Activated T-helper 1 cell treated with anti-CD3 and anti-CD28 coated beads, Interleukin-12 subunit alpha, Interleukin-12 subunit beta, Interleukin-2, Interleukin-4 antibody, amounts not matched to agents 30 ng/mL and 10 ng/mL and 1 ng/mL, durations not matched to agents 14 hours and 24 hours and 36 hours (primary cell): Measurements from ENCODE around the gene EPHA7. TPM values are rescaled to one million over a fixed set of nuclear protein-coding genes. Genes with fewer than 3 reads are reported as not detected.

ENCODE experiments used
- DNase-seq: peaks from one replicate; pipeline ENCODE4 v3.0.0; 2021; ENCODE audit warnings: low spot score
- H3K27ac Mint-ChIP-seq: one replicate; pipeline ENCODE4 v1.8.0; 2021; ENCODE audit warnings: mild to moderate bottlenecking, mixed read lengths
- H3K27me3 Mint-ChIP-seq: one replicate; pipeline ENCODE4 v1.8.0; 2022; ENCODE audit warnings: mild to moderate bottlenecking, moderate library complexity, mixed read lengths; ENCODE audit not compliant: insufficient read depth
- H3K36me3 Mint-ChIP-seq: one replicate; pipeline ENCODE4 v1.8.0; 2021; ENCODE audit warnings: low read depth, mixed read lengths
- H3K4me1 Mint-ChIP-seq: one replicate; pipeline ENCODE4 v1.8.0; 2021; ENCODE audit warnings: low read depth, mixed read lengths
- H3K4me3 Mint-ChIP-seq: one replicate; pipeline ENCODE4 v1.8.0; 2021; ENCODE audit warnings: mild to moderate bottlenecking, moderate library complexity, mixed read lengths
- H3K9me3 Mint-ChIP-seq: one replicate; pipeline ENCODE4 v1.8.0; 2021; ENCODE audit warnings: mixed read lengths
- intact Hi-C: fragments of 100-400 bp; cut with micrococcal nuclease; formaldehyde crosslinking; loops from one replicate; pipeline ENCODE4 v1.15.1; 2024
- total RNA-seq: library from RNA; stranded (reverse); gene quantifications from 2 replicates; pipeline ENCODE4 v1.2.3, GENCODE V29; 2022

The EPHA7 gene
- total RNA-seq, 1 donor from 2014 or later = not detected

- Mint-ChIP-seq H3K9me3 (no peaks in the 10 kb centered on the region), H3K36me3 (no peaks in the 10 kb centered on the region), H3K4me1 (no peaks in the 10 kb centered on the region), H3K27me3 (no peaks in the 10 kb centered on the region), H3K27ac (no peak overlapping the region), H3K4me3 (no peak overlapping the region)
- DNase-seq = no peak
- intact Hi-C loops = no loop called here
These were observed 43.3 kb downstream of the EPHA7 start for GRCh38 chr6:93376026-93376540.

GRCh38 chr6:93373445-93373844 lies 45.9 kb downstream of the EPHA7 start:
- no peaks in the 10 kb centered on the region for H3K27me3 Mint-ChIP-seq
- H3K4me1 Mint-ChIP-seq = no peaks in the 10 kb centered on the region
- H3K36me3 Mint-ChIP-seq = no peaks in the 10 kb centered on the region
- intact Hi-C loops = loop anchor here (5.0 kb wide), 1 partner anchor 251 kb away; no protein-coding TSS in a partner anchor
- no peaks in the 10 kb centered on the region for H3K9me3 Mint-ChIP-seq
- no peak overlapping the region for H3K4me3 Mint-ChIP-seq
- no peak overlapping the region for H3K27ac Mint-ChIP-seq
- no peak for DNase-seq

- Mint-ChIP-seq H3K4me3 (no peak overlapping the region), H3K9me3 (no peaks in the 10 kb centered on the region), H3K36me3 (no peaks in the 10 kb centered on the region), H3K27me3 (no peaks in the 10 kb centered on the region), H3K4me1 (no peaks in the 10 kb centered on the region), H3K27ac (no peak overlapping the region)
- no peak for DNase-seq
- intact Hi-C loops = loop anchor here (5.0 kb wide), 1 partner anchor 249 kb away; no protein-coding TSS in a partner anchor
These were observed 47.6 kb downstream of the EPHA7 start for GRCh38 chr6:93371756-93372155.

GRCh38 chr6:93369586-93370134 lies 49.7 kb downstream of the EPHA7 start:
- H3K4me3 Mint-ChIP-seq = no peak overlapping the region
- DNase-seq = no peak
- no peak overlapping the region for H3K27ac Mint-ChIP-seq
- no peaks in the 10 kb centered on the region for H3K4me1 Mint-ChIP-seq
- intact Hi-C loops = loop anchor here (5.0 kb wide), 1 partner anchor 247 kb away; no protein-coding TSS in a partner anchor
- H3K27me3 Mint-ChIP-seq = no peaks in the 10 kb centered on the region
- no peaks in the 10 kb centered on the region for H3K9me3 Mint-ChIP-seq
- H3K36me3 Mint-ChIP-seq = no peaks in the 10 kb centered on the region

- no peak overlapping the region for H3K4me3 Mint-ChIP-seq
- no peak overlapping the region for H3K27ac Mint-ChIP-seq
- H3K27me3 Mint-ChIP-seq = no peaks in the 10 kb centered on the region
- H3K4me1 Mint-ChIP-seq = no peaks in the 10 kb centered on the region
- H3K9me3 Mint-ChIP-seq = no peaks in the 10 kb centered on the region
- intact Hi-C loops = no loop called here
- no peaks in the 10 kb centered on the region for H3K36me3 Mint-ChIP-seq
- no peak for DNase-seq
These were observed 52.9 kb downstream of the EPHA7 start for GRCh38 chr6:93366506-93366905.

- H3K4me3 Mint-ChIP-seq = no peak overlapping the region
- no peaks in the 10 kb centered on the region for H3K9me3 Mint-ChIP-seq
- H3K27ac Mint-ChIP-seq = no peak overlapping the region
- no peaks in the 10 kb centered on the region for H3K4me1 Mint-ChIP-seq
- no peaks in the 10 kb centered on the region for H3K36me3 Mint-ChIP-seq
- no peaks in the 10 kb centered on the region for H3K27me3 Mint-ChIP-seq
- intact Hi-C loops = no loop called here
- DNase-seq = no peak
These were observed 53.9 kb downstream of the EPHA7 start for GRCh38 chr6:93365445-93365844.

- Mint-ChIP-seq H3K4me1 (no peaks in the 10 kb centered on the region), H3K4me3 (no peak overlapping the region), H3K36me3 (no peaks in the 10 kb centered on the region), H3K9me3 (no peaks in the 10 kb centered on the region), H3K27me3 (no peaks in the 10 kb centered on the region), H3K27ac (no peak overlapping the region)
- no peak for DNase-seq
- intact Hi-C loops = no loop called here
These were observed 60.9 kb downstream of the EPHA7 start for GRCh38 chr6:93358435-93358834.

- no peak overlapping the region for H3K4me3 Mint-ChIP-seq
- H3K27ac Mint-ChIP-seq = no peak overlapping the region
- intact Hi-C loops = no loop called here
- H3K4me1 Mint-ChIP-seq = no peaks in the 10 kb centered on the region
- no peak for DNase-seq
- H3K9me3 Mint-ChIP-seq = no peaks in the 10 kb centered on the region
- H3K36me3 Mint-ChIP-seq = no peaks in the 10 kb centered on the region
- no peaks in the 10 kb centered on the region for H3K27me3 Mint-ChIP-seq
These were observed 66.8 kb downstream of the EPHA7 start for GRCh38 chr6:93352604-93353003.

GRCh38 chr6:93351222-93351621 lies 68.1 kb downstream of the EPHA7 start:
- no peak for DNase-seq
- intact Hi-C loops = no loop called here
- no peaks in the 10 kb centered on the region for H3K4me1 Mint-ChIP-seq
- H3K27ac Mint-ChIP-seq = no peak overlapping the region
- no peaks in the 10 kb centered on the region for H3K9me3 Mint-ChIP-seq
- H3K36me3 Mint-ChIP-seq = no peaks in the 10 kb centered on the region
- H3K4me3 Mint-ChIP-seq = no peak overlapping the region
- no peaks in the 10 kb centered on the region for H3K27me3 Mint-ChIP-seq

GRCh38 chr6:93350774-93351173 lies 68.6 kb downstream of the EPHA7 start:
- Mint-ChIP-seq H3K27ac (no peak overlapping the region), H3K27me3 (no peaks in the 10 kb centered on the region), H3K9me3 (no peaks in the 10 kb centered on the region), H3K4me3 (no peak overlapping the region), H3K4me1 (no peaks in the 10 kb centered on the region), H3K36me3 (no peaks in the 10 kb centered on the region)
- no peak for DNase-seq
- intact Hi-C loops = no loop called here

- intact Hi-C loops = no loop called here
- Mint-ChIP-seq H3K4me3 (no peak overlapping the region), H3K27ac (no peak overlapping the region), H3K27me3 (no peaks in the 10 kb centered on the region), H3K36me3 (no peaks in the 10 kb centered on the region), H3K4me1 (no peaks in the 10 kb centered on the region), H3K9me3 (no peaks in the 10 kb centered on the region)
- no peak for DNase-seq
These were observed 75.0 kb downstream of the EPHA7 start for GRCh38 chr6:93344333-93344835.

GRCh38 chr6:93343476-93343875 lies 75.9 kb downstream of the EPHA7 start:
- intact Hi-C loops = no loop called here
- Mint-ChIP-seq H3K27ac (no peak overlapping the region), H3K27me3 (no peaks in the 10 kb centered on the region), H3K9me3 (no peaks in the 10 kb centered on the region), H3K4me1 (no peaks in the 10 kb centered on the region), H3K4me3 (no peak overlapping the region), H3K36me3 (no peaks in the 10 kb centered on the region)
- DNase-seq = no peak

- DNase-seq = no peak
- H3K9me3 Mint-ChIP-seq = no peaks in the 10 kb centered on the region
- no peak overlapping the region for H3K4me3 Mint-ChIP-seq
- H3K27ac Mint-ChIP-seq = no peak overlapping the region
- intact Hi-C loops = no loop called here
- H3K4me1 Mint-ChIP-seq = no peaks in the 10 kb centered on the region
- no peaks in the 10 kb centered on the region for H3K36me3 Mint-ChIP-seq
- H3K27me3 Mint-ChIP-seq = no peaks in the 10 kb centered on the region
These were observed 77.3 kb downstream of the EPHA7 start for GRCh38 chr6:93341900-93342613.
